CD8-positive, alpha-beta memory T cell (primary cell): Measurements from ENCODE around the gene SOWAHA. TPM values are rescaled to one million over a fixed set of nuclear protein-coding genes. Genes with fewer than 3 reads are reported as not detected.

Experiments used
- CTCF ChIA-PET: fragments of 350-600 bp; sonication (Branson Sonifier 250); formaldehyde crosslinking; loops from one replicate; lab custom pipeline; 2021; ENCODE audit warnings: antibody characterized with exemption; lab: Charles Lee
- POLR2A ChIA-PET: fragments of 350-600 bp; sonication (Branson Sonifier 250); formaldehyde crosslinking; loops from one replicate; lab custom pipeline; 2021; ENCODE audit warnings: antibody characterized with exemption; lab: Charles Lee
- DNase-seq, 5 donors: peaks; one replicate each; pipeline versions ENCODE4 v3.0.0 to v3.0.0-alpha.2; 2020 to 2022; ENCODE audit warnings: mixed read lengths in 1 of 5
- H3K27ac ChIP-seq: one replicate; pipeline ENCODE4 v1.7.0; 2013; ENCODE audit warnings: low read depth, mild to moderate bottlenecking, low read length, moderate library complexity
- H3K27me3 ChIP-seq: 2 replicates; pipeline ENCODE4 v1.7.0; 2013; ENCODE audit warnings: low read length, mild to moderate bottlenecking; ENCODE audit not compliant: insufficient read depth, poor library complexity, severe bottlenecking
- H3K36me3 ChIP-seq: 2 replicates; pipeline ENCODE4 v1.7.0; 2013; ENCODE audit warnings: mild to moderate bottlenecking, low read length, moderate library complexity; ENCODE audit not compliant: insufficient read depth
- H3K4me1 ChIP-seq: 2 replicates; pipeline ENCODE4 v1.7.0; 2013; ENCODE audit warnings: mild to moderate bottlenecking, low read length, moderate library complexity; ENCODE audit not compliant: insufficient read depth
- H3K4me3 ChIP-seq: 2 replicates; pipeline ENCODE4 v1.7.0; 2013; ENCODE audit warnings: mild to moderate bottlenecking, low read length
- H3K9me3 ChIP-seq: 2 replicates; pipeline ENCODE4 v1.7.0; 2013; ENCODE audit warnings: mild to moderate bottlenecking, low read length
- H3K27ac Mint-ChIP-seq, 8 donors: one replicate each; pipeline ENCODE4 v1.8.0; 2020 to 2021; ENCODE audit warnings: mixed read lengths in 8 of 8, mild to moderate bottlenecking in 6 of 8, inconsistent platforms in 3 of 8, moderate library complexity in 3 of 8
- H3K27me3 Mint-ChIP-seq, 2 donors: one replicate each; pipeline ENCODE4 v1.8.0; 2020 to 2021; ENCODE audit warnings: mixed read lengths in 2 of 2, mild to moderate bottlenecking in 1 of 2, moderate library complexity in 1 of 2
- H3K36me3 Mint-ChIP-seq, 3 donors: one replicate each; pipeline ENCODE4 v1.8.0; 2020 to 2021; ENCODE audit warnings: mixed read lengths in 3 of 3, inconsistent platforms in 1 of 3, mild to moderate bottlenecking in 1 of 3
- H3K4me1 Mint-ChIP-seq, 3 donors: one replicate each; pipeline ENCODE4 v1.8.0; 2020 to 2021; ENCODE audit warnings: mixed read lengths in 3 of 3, inconsistent platforms in 1 of 3, mild to moderate bottlenecking in 1 of 3
- H3K4me3 Mint-ChIP-seq, 7 donors: one replicate each; pipeline ENCODE4 v1.8.0; 2020 to 2021; ENCODE audit warnings: mixed read lengths in 7 of 7, mild to moderate bottlenecking in 6 of 7, moderate library complexity in 4 of 7, inconsistent platforms in 2 of 7
- H3K9me3 Mint-ChIP-seq, 5 donors: one replicate each; pipeline ENCODE4 v1.8.0; 2020 to 2022; ENCODE audit warnings: mixed read lengths in 5 of 5, mild to moderate bottlenecking in 3 of 5, moderate library complexity in 2 of 5, inconsistent platforms in 1 of 5
- polyA plus RNA-seq: library from polyadenylated mRNA; unstranded; fragments of 300-500 nt; fragmentation: Illumina TruSeq; gene quantifications from one replicate; pipeline ENCODE4 v1.2.3, GENCODE V29; 2021
- total RNA-seq, 2 experiments: library from RNA; stranded (reverse); gene quantifications; one replicate each; pipeline ENCODE4 v1.2.3, GENCODE V29; 2021

The SOWAHA gene
- total RNA-seq (under 1 TPM in 1 of 2 experiments, not detected in 1; 0.07 TPM), polyA plus RNA-seq (not detected)

DNA sequence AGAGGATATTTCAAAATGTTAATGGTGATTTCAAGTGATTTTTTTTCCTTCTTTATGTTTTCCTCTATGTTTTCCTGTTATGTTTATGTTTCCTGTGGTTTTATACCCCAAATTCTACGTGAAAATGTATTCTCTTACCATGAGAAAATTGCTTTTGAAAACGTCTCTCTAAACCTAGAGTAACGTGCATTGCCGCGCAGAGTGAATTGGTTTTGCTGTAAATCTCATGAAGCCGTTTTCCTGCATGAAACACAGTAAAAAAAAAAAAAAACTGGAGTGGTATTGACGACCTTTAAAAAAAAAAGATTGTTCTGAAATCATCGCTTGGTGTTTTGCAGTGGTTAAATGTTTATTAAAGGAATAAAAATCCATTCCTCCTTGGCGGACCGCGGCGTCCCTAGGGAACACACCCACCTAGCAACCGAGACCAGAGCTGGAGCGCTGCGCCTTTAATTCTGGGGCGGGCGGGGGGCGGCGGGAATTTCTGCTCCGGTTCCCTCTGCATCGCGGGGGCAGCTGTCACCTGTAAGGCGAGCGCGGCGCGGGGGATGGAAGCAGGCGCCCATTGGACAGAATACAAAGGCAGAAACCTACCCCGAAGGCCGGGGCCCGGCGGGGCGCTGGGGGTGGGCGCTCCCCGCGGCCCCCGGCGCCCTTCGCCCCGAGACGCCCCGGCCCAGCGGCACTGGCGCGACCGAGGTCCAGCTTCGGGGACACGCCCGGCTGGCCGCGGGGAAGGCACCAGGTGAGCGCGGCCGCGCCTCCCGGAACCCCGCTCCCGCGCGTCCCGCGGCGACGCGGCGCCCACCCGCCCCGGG, at the start of gene SOWAHA:
Gene SOWAHA, plus strand, starts transcription at position 522 of the 818 bp plus-strand sequence. CDS start 320 bp downstream, outside the sequence.
- POLR2A ChIA-PET, result interaction anchor here (0.7 kb wide), 1 partner anchor 321 kb away, joined by 3 read pairs; no protein-coding TSS in a partner anchor
- Histone ChIP-seq H3K4me3 (no peak within 1 kb of the TSS), H3K4me1 (peaks cover 7% of the 10 kb centered on the region), H3K27ac (no peak within 1 kb of the TSS), H3K9me3 (no peaks in the 10 kb centered on the region), H3K27me3 (peaks cover 22% of the 10 kb centered on the region), H3K36me3 (no peaks in the 10 kb centered on the region)
- H3K27ac Mint-ChIP-seq, result peak within 1 kb of the TSS in 4 of 8 donors; percentile 6 to 54 (median 36)
- DNase-seq, result no peak
- peaks cover 7 to 14% (median 11%) of the 10 kb centered on the region in 3 donors for H3K4me1 Mint-ChIP-seq
- peaks cover 42 to 48% of the 10 kb centered on the region in 2 donors for H3K27me3 Mint-ChIP-seq
- CTCF ChIA-PET, result interaction anchor here (1.0 to 2.8 kb wide), 5 partner anchors 10 to 286 kb away, joined by 3 to 10 read pairs (median 4); partner anchors contain the start of gene SHROOM1
- H3K9me3 Mint-ChIP-seq, result no peaks in the 10 kb centered on the region
- H3K4me3 Mint-ChIP-seq, result peak within 1 kb of the TSS; percentile 76 to 90 (median 78)
- H3K36me3 Mint-ChIP-seq, result peaks cover 0 to 1% (median 0%) of the 10 kb centered on the region in 3 donors

DNA sequence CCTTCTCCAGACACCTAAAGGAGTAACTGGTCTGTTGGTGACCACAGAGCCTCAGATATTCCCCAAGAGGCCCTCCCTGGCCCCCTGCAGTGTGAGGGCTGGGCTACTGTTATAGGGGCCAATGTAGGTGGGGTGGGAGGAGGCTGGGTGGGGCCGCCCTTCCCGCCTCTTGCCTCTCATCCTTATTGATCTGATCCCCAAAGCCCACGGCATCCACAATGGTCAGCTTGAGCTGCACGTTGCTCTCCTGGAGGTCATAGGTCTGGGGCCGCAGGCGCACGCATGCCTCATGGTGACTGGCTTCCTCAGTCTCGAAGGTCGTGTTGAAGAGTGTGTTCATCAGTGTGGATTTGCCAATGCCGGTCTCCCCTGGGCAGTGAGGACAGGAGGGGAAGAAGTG, 49.1 kb upstream of the SOWAHA start:
- ChIA-PET POLR2A (interaction anchor here (1.2 kb wide), 1 partner anchor 9 kb away, joined by 4 read pairs; no protein-coding TSS in a partner anchor), CTCF (no interaction called here)
- Mint-ChIP-seq H3K36me3 (peaks cover 0 to 34% (median under 1%) of the 10 kb centered on the region in 3 donors), H3K9me3 (no peaks in the 10 kb centered on the region), H3K4me1 (peaks cover 0 to 2% (median 0%) of the 10 kb centered on the region in 3 donors), H3K27ac (no peak overlapping the region), H3K27me3 (peaks cover 0 to 2% of the 10 kb centered on the region in 2 donors), H3K4me3 (no peak overlapping the region)
- Histone ChIP-seq H3K27me3 (no peaks in the 10 kb centered on the region), H3K27ac (no peak overlapping the region), H3K4me3 (no peak overlapping the region), H3K36me3 (no peaks in the 10 kb centered on the region), H3K9me3 (no peaks in the 10 kb centered on the region), H3K4me1 (no peaks in the 10 kb centered on the region)
- DNase-seq, result peak in 1 of 5 donors; percentile 41

DNA sequence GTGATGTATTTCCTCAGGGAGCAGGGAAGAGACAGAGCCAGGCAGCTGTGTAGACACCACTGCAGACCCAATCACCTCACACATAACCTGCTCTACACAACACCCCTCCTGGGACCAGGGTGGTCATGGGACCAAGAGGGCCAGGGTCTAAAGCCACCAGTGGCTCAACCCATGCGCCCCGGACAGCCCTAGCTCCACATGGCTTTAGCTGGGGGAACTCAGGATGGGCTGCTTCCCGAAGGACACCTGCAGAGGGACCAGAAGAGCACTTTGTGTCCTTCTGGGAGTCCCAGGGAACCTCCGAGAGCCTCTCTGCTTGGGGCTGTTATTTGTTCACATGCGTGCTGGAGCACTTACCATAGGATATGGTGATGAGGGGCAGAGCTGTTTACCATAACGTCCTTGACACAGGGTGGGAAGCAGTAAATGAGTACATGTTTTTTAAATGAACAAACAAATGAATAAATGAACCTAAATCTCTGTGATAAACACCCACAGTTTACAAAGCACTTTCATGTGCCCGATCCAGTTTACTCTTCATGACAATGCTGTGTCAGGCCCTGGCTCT, 48.3 kb upstream of the SOWAHA start:
- H3K9me3 Mint-ChIP-seq, result no peaks in the 10 kb centered on the region
- ChIA-PET POLR2A (interaction anchor here (1.2 kb wide), 1 partner anchor 10 kb away, joined by 4 read pairs; no protein-coding TSS in a partner anchor), CTCF (interaction anchor here (1.1 to 1.2 kb wide), 2 partner anchors 15 to 18 kb away, joined by 3 read pairs; partner anchors contain the start of gene CCNI2)
- H3K27ac ChIP-seq, result no peak overlapping the region
- H3K27ac Mint-ChIP-seq, result peak overlapping the region in 1 of 8 donors; percentile 74
- H3K4me1 Mint-ChIP-seq, result peaks cover 0 to 2% (median 0%) of the 10 kb centered on the region in 3 donors
- no peak overlapping the region for H3K4me3 Mint-ChIP-seq
- H3K9me3 ChIP-seq, result no peaks in the 10 kb centered on the region
- no peaks in the 10 kb centered on the region for H3K4me1 ChIP-seq
- H3K36me3 Mint-ChIP-seq, result peaks cover 0 to 33% (median 0%) of the 10 kb centered on the region in 3 donors
- no peaks in the 10 kb centered on the region for H3K27me3 ChIP-seq
- H3K36me3 ChIP-seq, result no peaks in the 10 kb centered on the region
- no peak overlapping the region for H3K4me3 ChIP-seq
- H3K27me3 Mint-ChIP-seq, result peaks cover 0 to 2% of the 10 kb centered on the region in 2 donors
- no peak for DNase-seq

DNA sequence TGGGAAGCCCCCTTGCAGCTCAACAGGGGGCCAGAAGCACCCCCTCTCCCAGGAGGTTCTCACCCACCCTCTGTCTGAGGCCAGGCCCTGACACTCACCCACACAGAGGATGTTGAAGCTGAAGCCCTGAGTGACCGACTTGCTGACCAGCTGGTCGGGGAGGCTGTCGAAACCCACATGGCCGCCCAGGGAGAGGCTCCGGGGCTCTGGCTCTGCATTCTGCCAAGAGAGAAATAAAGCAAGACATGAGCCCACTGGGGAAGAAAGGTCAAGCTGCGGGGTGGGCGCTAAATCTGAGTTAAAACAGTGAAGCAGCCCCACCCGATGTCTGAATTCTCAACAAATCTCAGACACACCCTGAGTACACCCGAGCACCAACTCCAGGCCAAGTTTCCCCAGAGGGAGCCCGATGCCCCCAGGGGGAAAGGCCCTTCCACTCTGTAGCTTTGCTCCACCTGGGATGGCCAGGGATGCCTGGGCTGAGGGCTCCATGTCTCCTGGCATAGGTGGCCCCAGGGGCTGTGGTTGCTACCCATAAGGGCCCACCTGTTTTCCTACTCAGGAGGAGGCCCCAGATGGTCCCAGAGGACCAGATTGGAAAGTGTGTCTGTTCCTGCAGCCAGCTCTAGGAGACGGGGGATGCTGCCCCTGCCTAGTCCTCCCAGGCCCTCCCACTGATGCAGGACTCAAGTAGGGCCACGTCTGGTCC, 47.6 kb upstream of the SOWAHA start:
- CTCF ChIA-PET, result interaction anchor here (1.1 to 1.2 kb wide), 2 partner anchors 14 to 18 kb away, joined by 3 read pairs; partner anchors contain the start of gene CCNI2

DNA sequence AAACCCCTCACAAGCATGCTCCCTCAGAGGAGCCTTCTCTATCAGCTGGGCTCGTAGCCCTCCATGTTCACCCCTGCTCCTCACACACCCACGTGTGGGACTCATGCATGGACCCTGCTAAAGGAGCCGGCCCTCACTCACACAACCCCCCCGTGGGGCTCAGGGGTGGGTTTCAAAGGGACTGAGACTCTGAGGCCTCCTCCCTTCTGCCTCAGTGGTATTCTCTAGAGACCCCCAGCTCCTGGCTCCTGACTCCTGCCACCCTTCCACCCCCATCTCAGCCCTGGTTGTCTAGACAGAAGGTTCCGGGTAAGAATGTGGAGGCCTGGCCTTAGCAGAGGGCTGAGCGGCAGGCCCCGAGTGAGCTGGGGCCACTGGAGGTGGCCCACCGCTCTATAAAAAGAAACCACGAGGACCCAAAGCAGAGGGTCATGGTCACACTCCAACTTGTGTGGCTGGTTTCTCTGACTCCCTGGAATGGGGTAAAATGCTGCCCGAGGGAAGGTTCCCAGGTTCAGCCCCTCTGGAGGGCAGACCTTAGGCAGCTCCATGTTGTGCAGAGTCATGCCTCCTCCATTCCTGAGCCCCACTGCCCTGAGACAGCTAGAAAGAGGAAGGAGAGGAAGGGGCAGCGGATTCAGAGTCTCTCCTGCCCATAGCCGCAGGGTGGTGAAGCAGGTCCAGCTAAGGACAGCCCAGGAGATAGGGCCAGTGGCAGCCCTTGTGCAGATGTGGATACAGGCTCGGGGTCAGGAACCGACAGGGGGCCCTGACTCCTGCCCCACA, 46.9 kb upstream of the SOWAHA start:
- DNase-seq, result no peak
- H3K9me3 ChIP-seq, result no peaks in the 10 kb centered on the region
- Mint-ChIP-seq H3K27ac (peak overlapping the region in 3 of 8 donors; percentile 1 to 44 (median 24)), H3K27me3 (peaks cover 0 to 2% of the 10 kb centered on the region in 2 donors), H3K4me3 (no peak overlapping the region), H3K4me1 (peaks cover 0 to 2% (median 0%) of the 10 kb centered on the region in 3 donors), H3K9me3 (no peaks in the 10 kb centered on the region), H3K36me3 (peaks cover 0 to 22% (median 0%) of the 10 kb centered on the region in 3 donors)
- ChIA-PET POLR2A (no interaction called here), CTCF (interaction anchor here (1.2 to 1.8 kb wide), 3 partner anchors 9 to 19 kb away, joined by 3 to 5 read pairs (median 4); partner anchors contain the start of gene CCNI2)
- H3K27me3 ChIP-seq, result no peaks in the 10 kb centered on the region
- no peak overlapping the region for H3K27ac ChIP-seq
- no peaks in the 10 kb centered on the region for H3K4me1 ChIP-seq
- H3K4me3 ChIP-seq, result no peak overlapping the region
- H3K36me3 ChIP-seq, result no peaks in the 10 kb centered on the region

More for the DNA sequence above, 47.6 kb upstream of the SOWAHA start:
- Mint-ChIP-seq H3K36me3 (peaks cover 0 to 28% (median 0%) of the 10 kb centered on the region in 3 donors), H3K4me1 (peaks cover 0 to 2% (median 0%) of the 10 kb centered on the region in 3 donors), H3K9me3 (no peaks in the 10 kb centered on the region), H3K27ac (peak overlapping the region in 1 of 8 donors; percentile 57), H3K27me3 (peaks cover 0 to 2% of the 10 kb centered on the region in 2 donors), H3K4me3 (no peak overlapping the region)
- POLR2A ChIA-PET, result no interaction called here
- peak in 1 of 5 donors; percentile 39 for DNase-seq
- H3K9me3 ChIP-seq, result no peaks in the 10 kb centered on the region
- no peaks in the 10 kb centered on the region for H3K4me1 ChIP-seq
- H3K36me3 ChIP-seq, result no peaks in the 10 kb centered on the region
- H3K4me3 ChIP-seq, result no peak overlapping the region
- no peak overlapping the region for H3K27ac ChIP-seq
- no peaks in the 10 kb centered on the region for H3K27me3 ChIP-seq

DNA sequence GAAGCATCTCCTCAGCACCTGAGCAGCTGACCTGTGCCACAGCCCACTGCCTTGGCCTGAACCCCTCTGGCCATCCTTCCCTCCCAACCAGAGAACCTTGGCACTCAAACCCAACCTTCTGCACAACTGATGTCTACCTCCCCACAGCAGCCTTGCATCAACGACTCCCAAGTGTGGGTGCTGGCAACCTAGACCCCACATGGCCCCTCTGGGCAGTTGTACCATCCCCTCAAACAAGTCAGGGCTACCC, 46.4 kb upstream of the SOWAHA start:
- Mint-ChIP-seq H3K4me3 (no peak overlapping the region), H3K9me3 (no peaks in the 10 kb centered on the region), H3K4me1 (peaks cover 0 to 2% (median 0%) of the 10 kb centered on the region in 3 donors), H3K36me3 (peaks cover 0 to 17% (median 0%) of the 10 kb centered on the region in 3 donors), H3K27me3 (no peaks in the 10 kb centered on the region), H3K27ac (peak overlapping the region in 3 of 8 donors; percentile 1 to 70 (median 44))
- Histone ChIP-seq H3K27me3 (no peaks in the 10 kb centered on the region), H3K27ac (no peak overlapping the region), H3K9me3 (no peaks in the 10 kb centered on the region), H3K4me1 (no peaks in the 10 kb centered on the region), H3K36me3 (no peaks in the 10 kb centered on the region), H3K4me3 (no peak overlapping the region)
- CTCF ChIA-PET, result interaction anchor here (1.5 to 1.8 kb wide), 2 partner anchors 9 to 19 kb away, joined by 4 to 5 read pairs; partner anchors contain the start of gene CCNI2
- POLR2A ChIA-PET, result no interaction called here
- peak in 1 of 5 donors; percentile 36 for DNase-seq

DNA sequence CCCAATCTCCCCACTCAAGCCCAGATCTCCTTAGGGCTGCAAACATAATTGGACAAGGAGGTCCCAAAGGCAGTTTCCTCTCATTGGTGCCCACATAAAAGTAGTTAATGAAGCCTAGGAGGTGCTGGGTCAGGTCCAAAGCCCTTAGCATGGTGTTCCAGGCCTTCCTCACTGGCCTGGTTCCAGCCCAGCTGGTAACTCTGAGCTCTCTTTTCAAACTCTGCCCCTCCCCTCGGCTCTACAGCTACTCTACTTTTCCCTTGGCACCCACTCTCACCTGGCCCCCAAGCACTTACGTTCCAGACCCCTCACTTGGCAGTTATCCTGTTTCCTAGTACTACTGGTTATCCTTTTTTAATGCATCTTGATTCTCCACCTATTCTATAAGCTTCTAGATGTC, 46.0 kb upstream of the SOWAHA start:
- Mint-ChIP-seq H3K36me3 (peaks cover 0 to 17% (median 0%) of the 10 kb centered on the region in 3 donors), H3K27me3 (no peaks in the 10 kb centered on the region), H3K9me3 (no peaks in the 10 kb centered on the region)

More for the DNA sequence above, 46.0 kb upstream of the SOWAHA start:
- H3K4me3 Mint-ChIP-seq, result no peak overlapping the region
- ChIA-PET CTCF (interaction anchor here (1.5 to 1.8 kb wide), 2 partner anchors 8 to 20 kb away, joined by 4 to 5 read pairs; partner anchors contain the start of gene CCNI2), POLR2A (no interaction called here)
- Histone ChIP-seq H3K36me3 (no peaks in the 10 kb centered on the region), H3K27ac (no peak overlapping the region), H3K4me3 (no peak overlapping the region), H3K9me3 (no peaks in the 10 kb centered on the region), H3K27me3 (no peaks in the 10 kb centered on the region), H3K4me1 (no peaks in the 10 kb centered on the region)
- H3K27ac Mint-ChIP-seq, result peak overlapping the region in 2 of 8 donors; percentile 1 to 43
- DNase-seq, result peak in 1 of 5 donors; percentile 16
- peaks cover 0 to 2% (median under 1%) of the 10 kb centered on the region in 3 donors for H3K4me1 Mint-ChIP-seq
